Duodenal mucosa (tissue), 2 donors: ENCODE results near the gene KCNMB2.

Experiments used
- H3K27ac ChIP-seq: one replicate; pipeline ENCODE4 v1.7.0; 2013; ENCODE audit warnings: low read depth, low read length
- H3K27me3 ChIP-seq, 2 donors: one replicate each; pipeline ENCODE4 v1.7.0; 2013; ENCODE audit warnings: low read length in 2 of 2, control low read depth in 1 of 2; ENCODE audit not compliant: insufficient read depth in 2 of 2, control insufficient read depth in 1 of 2
- H3K36me3 ChIP-seq, 2 donors: one replicate each; pipeline ENCODE4 v1.7.0; 2013; ENCODE audit warnings: low read length in 2 of 2, control low read depth in 1 of 2; ENCODE audit not compliant: insufficient read depth in 2 of 2, control insufficient read depth in 1 of 2
- H3K4me1 ChIP-seq, 2 donors: one replicate each; pipeline ENCODE4 v1.7.0; 2013; ENCODE audit warnings: low read length in 2 of 2, control low read depth in 1 of 2; ENCODE audit not compliant: insufficient read depth in 2 of 2, control insufficient read depth in 1 of 2
- H3K4me3 ChIP-seq, 2 donors: one replicate each; pipeline ENCODE4 v1.7.0; 2013; ENCODE audit warnings: low read length in 2 of 2, low read depth in 1 of 2
- H3K9ac ChIP-seq, 2 donors: one replicate each; pipeline ENCODE4 v1.7.0; 2013; ENCODE audit warnings: low read length in 2 of 2, low read depth in 1 of 2
- H3K9me3 ChIP-seq, 2 donors: one replicate each; pipeline ENCODE4 v1.7.0; 2013; ENCODE audit warnings: low read length in 2 of 2, control low read depth in 1 of 2; ENCODE audit not compliant: control insufficient read depth in 1 of 2

KCNMB2 gene

GRCh38 chr3:178787960-178788359 lies 251.7 kb downstream of the KCNMB2 start:
- Histone ChIP-seq H3K9ac (no peak overlapping the region), H3K36me3 (no peaks in the 10 kb centered on the region), H3K4me3 (no peak overlapping the region), H3K9me3 (peaks cover 0 to 3% of the 10 kb centered on the region in 2 donors), H3K27me3 (no peaks in the 10 kb centered on the region), H3K27ac (no peak overlapping the region), H3K4me1 (no peaks in the 10 kb centered on the region)

DNA sequence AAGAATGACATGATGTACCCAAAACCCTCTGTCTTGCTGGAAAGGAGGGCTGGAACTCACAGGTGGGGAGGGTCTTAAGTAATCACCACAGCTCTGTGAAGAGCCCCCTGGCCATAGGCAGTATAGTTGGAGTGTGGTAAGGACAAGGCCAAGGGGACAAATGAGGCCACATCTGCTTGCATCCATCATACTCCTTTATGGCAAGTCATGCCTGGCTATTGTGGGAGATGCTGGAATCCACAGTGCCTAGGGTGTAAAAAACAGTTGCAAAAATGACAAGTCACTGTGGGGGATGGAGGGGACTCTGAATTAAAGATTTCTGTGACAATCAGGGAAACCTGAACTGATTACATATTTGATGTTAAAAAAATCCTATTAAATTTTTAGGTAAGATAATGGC lies 258.5 kb downstream of the KCNMB2 start:
- H3K4me1 ChIP-seq = no peaks in the 10 kb centered on the region
- H3K27me3 ChIP-seq = no peaks in the 10 kb centered on the region
- H3K9ac ChIP-seq = no peak overlapping the region
- H3K9me3 ChIP-seq = peaks cover 0 to 2% of the 10 kb centered on the region in 2 donors
- no peak overlapping the region for H3K4me3 ChIP-seq
- H3K27ac ChIP-seq = no peak overlapping the region
- no peaks in the 10 kb centered on the region for H3K36me3 ChIP-seq

DNA sequence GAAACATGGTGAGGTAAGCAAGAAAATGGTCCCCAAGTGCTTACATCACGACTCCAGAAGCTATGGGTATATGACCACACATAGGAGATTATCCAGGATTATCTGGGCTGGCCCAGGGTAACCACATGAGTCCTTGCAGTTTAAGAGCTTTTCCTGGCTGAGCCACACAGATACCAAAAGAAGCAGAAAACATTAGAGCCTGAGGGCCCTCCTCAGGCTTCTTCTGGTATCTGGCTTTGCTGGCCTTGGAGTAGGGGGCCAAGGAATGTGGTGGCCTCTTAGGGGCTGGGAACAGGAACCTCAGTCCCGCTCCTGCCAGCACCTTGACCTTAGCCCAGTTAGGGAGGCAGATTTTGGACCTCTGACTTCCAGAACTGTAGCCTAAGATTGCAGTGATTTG lies 259.1 kb downstream of the KCNMB2 start:
- Histone ChIP-seq H3K4me3 (no peak overlapping the region), H3K4me1 (no peaks in the 10 kb centered on the region), H3K9me3 (no peaks in the 10 kb centered on the region), H3K9ac (no peak overlapping the region), H3K27me3 (no peaks in the 10 kb centered on the region), H3K36me3 (no peaks in the 10 kb centered on the region), H3K27ac (no peak overlapping the region)

- H3K9ac ChIP-seq = no peak overlapping the region
- H3K27ac ChIP-seq = no peak overlapping the region
- H3K4me3 ChIP-seq = no peak overlapping the region
- no peaks in the 10 kb centered on the region for H3K4me1 ChIP-seq
- no peaks in the 10 kb centered on the region for H3K36me3 ChIP-seq
- H3K9me3 ChIP-seq = no peaks in the 10 kb centered on the region
- H3K27me3 ChIP-seq = no peaks in the 10 kb centered on the region
Observed at GRCh38 chr3:178802259-178802658, 266.0 kb downstream of the KCNMB2 start.

DNA sequence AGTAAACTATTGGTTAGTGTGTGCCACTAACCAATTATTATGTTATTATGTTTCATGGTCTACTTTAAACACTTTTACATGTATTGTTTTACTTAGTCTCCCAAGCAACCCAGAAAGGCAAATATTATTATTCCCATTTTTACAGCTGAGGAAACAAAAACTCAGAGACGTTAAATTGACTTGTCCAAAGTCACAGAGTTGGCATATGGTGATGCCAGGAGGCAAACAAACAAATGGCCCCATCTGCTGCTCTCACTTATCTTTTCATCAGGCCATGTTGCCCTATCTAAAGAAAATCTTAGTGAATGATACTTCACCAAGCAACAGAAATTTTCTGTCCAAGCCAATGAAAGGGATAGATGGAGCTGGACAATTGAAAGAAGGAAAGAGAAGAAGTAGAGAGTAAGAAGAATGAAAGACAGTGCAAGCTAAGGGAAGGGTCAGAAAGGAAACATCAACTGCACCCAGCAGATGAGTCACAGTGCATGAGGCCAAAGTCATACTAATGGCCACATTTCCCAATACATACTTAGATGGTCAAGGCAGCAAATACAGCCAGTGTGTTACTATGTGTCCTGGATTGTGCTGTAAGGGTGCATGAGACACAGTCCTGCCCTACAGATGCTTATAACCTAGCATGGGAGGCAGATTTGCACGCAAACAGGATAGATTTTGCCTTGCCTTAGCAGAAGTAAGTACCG lies 266.9 kb downstream of the KCNMB2 start:
- Histone ChIP-seq H3K9ac (no peak overlapping the region), H3K27ac (no peak overlapping the region), H3K27me3 (no peaks in the 10 kb centered on the region), H3K4me3 (no peak overlapping the region), H3K9me3 (no peaks in the 10 kb centered on the region), H3K4me1 (no peaks in the 10 kb centered on the region), H3K36me3 (no peaks in the 10 kb centered on the region)

DNA sequence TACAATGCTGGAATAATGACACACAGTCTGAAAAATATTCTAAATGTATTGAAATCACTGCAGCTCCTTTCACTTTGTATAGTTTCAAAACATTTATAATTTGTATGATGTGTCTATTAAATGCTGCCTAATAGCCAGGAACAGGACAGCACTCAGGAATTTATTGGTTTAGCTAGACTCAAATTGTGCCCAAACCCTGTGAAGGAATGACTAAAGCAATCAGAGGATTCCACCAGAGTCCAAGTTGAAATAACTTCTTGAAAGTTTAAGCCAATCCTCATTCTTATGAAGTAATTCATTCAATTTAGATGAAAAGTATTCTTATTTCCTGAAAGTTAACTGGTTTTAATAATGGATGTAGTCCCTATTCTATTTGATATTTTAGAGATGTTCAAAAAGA lies 268.4 kb downstream of the KCNMB2 start:
- H3K9me3 ChIP-seq = no peaks in the 10 kb centered on the region
- H3K4me3 ChIP-seq = no peak overlapping the region
- H3K4me1 ChIP-seq = no peaks in the 10 kb centered on the region
- H3K9ac ChIP-seq = no peak overlapping the region
- H3K27me3 ChIP-seq = no peaks in the 10 kb centered on the region
- no peak overlapping the region for H3K27ac ChIP-seq
- H3K36me3 ChIP-seq = no peaks in the 10 kb centered on the region

- Histone ChIP-seq H3K27ac (no peak overlapping the region), H3K36me3 (no peaks in the 10 kb centered on the region), H3K4me3 (no peak overlapping the region), H3K9me3 (no peaks in the 10 kb centered on the region), H3K9ac (no peak overlapping the region), H3K27me3 (no peaks in the 10 kb centered on the region), H3K4me1 (no peaks in the 10 kb centered on the region)
Observed at GRCh38 chr3:178805741-178806140, 269.5 kb downstream of the KCNMB2 start.

- Histone ChIP-seq H3K4me1 (no peaks in the 10 kb centered on the region), H3K27me3 (no peaks in the 10 kb centered on the region), H3K9ac (no peak overlapping the region), H3K27ac (no peak overlapping the region), H3K4me3 (no peak overlapping the region), H3K36me3 (no peaks in the 10 kb centered on the region), H3K9me3 (no peaks in the 10 kb centered on the region)
Observed at GRCh38 chr3:178806651-178807050, 270.4 kb downstream of the KCNMB2 start.

DNA sequence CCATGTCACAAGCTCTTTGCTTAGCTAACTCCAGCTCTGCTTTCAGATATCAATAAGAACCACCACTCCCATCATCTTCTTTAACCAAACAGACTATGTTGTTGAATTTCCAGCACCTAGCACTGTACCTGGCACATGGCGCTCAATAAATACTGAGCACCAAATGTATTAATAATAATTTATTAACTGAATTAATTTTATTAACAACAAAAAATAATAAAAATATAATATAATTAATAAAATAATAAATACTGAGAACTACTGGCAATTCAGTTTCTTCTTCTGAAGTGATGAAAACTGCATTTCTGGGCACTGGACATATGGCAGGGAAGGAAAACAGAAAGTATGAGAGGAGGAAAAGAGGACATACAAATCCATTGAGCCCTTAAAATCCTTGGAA lies 271.5 kb downstream of the KCNMB2 start:
- H3K4me3 ChIP-seq = no peak overlapping the region
- H3K27me3 ChIP-seq = no peaks in the 10 kb centered on the region
- H3K36me3 ChIP-seq = no peaks in the 10 kb centered on the region
- no peaks in the 10 kb centered on the region for H3K9me3 ChIP-seq
- no peaks in the 10 kb centered on the region for H3K4me1 ChIP-seq
- H3K27ac ChIP-seq = no peak overlapping the region
- H3K9ac ChIP-seq = no peak overlapping the region

DNA sequence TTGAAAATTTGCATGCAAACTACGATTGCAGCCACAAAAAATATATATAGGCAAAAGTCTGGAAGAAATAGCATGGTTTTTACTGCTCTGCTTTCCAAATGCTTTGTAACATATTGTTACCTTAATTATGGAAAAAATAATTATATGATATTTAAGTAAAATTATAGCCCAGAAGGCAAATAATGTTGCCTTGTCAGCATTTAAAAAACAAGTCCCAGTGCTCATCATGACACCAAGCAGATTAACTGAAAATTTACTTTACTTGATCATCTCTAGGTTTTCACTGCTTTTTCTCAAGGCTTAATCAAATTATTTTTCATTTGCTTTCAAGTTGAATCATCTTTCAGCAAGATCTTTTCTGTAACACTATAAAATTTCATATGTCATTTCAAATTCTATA lies 272.5 kb downstream of the KCNMB2 start:
- H3K4me1 ChIP-seq = no peaks in the 10 kb centered on the region
- H3K27ac ChIP-seq = no peak overlapping the region
- no peaks in the 10 kb centered on the region for H3K9me3 ChIP-seq
- no peaks in the 10 kb centered on the region for H3K27me3 ChIP-seq
- H3K36me3 ChIP-seq = no peaks in the 10 kb centered on the region
- no peak overlapping the region for H3K9ac ChIP-seq
- no peak overlapping the region for H3K4me3 ChIP-seq

DNA sequence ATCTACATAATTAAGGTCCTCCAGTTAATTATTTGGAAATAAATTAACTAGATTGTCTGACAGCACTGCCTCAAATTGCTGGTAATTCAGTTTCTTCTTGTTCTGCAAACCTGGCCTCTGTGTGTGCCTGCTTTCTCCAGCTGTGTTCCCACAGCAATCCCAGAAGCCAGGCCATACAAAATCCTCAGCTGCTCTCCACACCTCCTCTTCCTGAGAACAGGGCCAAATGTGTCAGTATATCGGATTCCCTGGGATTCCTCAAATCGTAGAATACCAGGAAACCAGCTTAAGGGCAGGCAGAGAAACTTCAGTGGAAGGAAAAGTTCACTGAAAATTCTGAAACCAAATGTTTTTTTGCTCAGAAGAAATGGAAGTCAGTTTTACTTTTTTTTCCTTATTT lies 273.9 kb downstream of the KCNMB2 start:
- no peaks in the 10 kb centered on the region for H3K9me3 ChIP-seq
- no peak overlapping the region for H3K9ac ChIP-seq
- H3K4me1 ChIP-seq = no peaks in the 10 kb centered on the region
- H3K36me3 ChIP-seq = no peaks in the 10 kb centered on the region
- H3K27me3 ChIP-seq = no peaks in the 10 kb centered on the region
- no peak overlapping the region for H3K4me3 ChIP-seq
- no peak overlapping the region for H3K27ac ChIP-seq
